BE2C (cell line): ENCODE measurements around the gene MAP4K2.
A peak's percentile ranks its signal among the peaks of the same experiment; 100 is the strongest.

Experiments
- DNase-seq: peaks from one replicate; pipeline ENCODE4 v3.0.0-alpha.2; 2020
- H3K27me3 ChIP-seq: fragments of 250-450 bp; sonication (Bioruptor Pico); 2 replicates; pipeline ENCODE4 v1.5.1; 2020; ENCODE audit warnings: mild to moderate bottlenecking
- H3K36me3 ChIP-seq: fragments of 250-450 bp; sonication (Bioruptor Pico); 2 replicates; pipeline ENCODE4 v1.5.1; 2020; ENCODE audit warnings: mild to moderate bottlenecking
- H3K4me1 ChIP-seq: fragments of 250-450 bp; sonication (Bioruptor Pico); 2 replicates; pipeline ENCODE4 v1.5.1; 2020
- H3K4me3 ChIP-seq: 2 replicates; pipeline ENCODE4 v1.5.1; 2011; ENCODE audit warnings: low read depth, low read length
- H3K9me3 ChIP-seq: fragments of 250-450 bp; sonication (Bioruptor Pico); 2 replicates; pipeline ENCODE4 v1.5.1; 2020
- TF ChIP-seq, protein P1 (sequence below): IDR thresholded peaks from 2 replicates; pipeline ENCODE4 v1.5.1; 2012; ENCODE audit warnings: mild to moderate bottlenecking, low read depth, low read length

The MAP4K2 gene

DNA sequence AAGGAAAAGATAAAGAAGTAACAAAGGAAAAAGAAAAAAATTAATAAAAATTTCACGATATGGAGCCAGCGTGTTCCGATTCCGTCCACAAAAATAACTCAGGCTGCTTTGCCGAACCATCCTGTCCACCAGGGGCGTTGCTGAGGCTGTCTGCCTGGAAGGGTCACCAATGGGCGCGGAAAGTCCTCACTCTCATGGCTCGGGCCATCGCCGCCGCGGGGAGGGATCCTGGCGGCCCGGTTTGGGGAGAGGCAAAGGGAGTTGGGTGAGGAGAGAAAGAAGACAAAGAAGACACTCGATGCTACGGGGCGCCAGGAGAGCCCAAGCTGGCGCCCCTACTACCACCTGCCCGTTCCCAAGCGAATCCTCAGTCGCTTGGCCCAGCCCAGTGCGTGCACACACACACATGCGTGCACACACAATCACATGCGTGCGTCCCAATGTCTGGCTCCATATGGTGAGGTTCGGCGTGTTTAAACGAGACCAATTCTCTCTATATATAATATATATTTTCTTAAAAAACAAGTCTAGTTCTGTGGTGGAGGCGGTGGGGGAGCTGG lies 37.6 kb downstream of the MAP4K2 start:
- Histone ChIP-seq H3K27me3 (no peaks in the 10 kb centered on the region), H3K36me3 (peaks cover 69% of the 10 kb centered on the region), H3K9me3 (no peaks in the 10 kb centered on the region), H3K4me1 (peaks cover 2% of the 10 kb centered on the region), H3K4me3 (no peak overlapping the region)
- DNase-seq, result no peak
- TF ChIP-seq, protein P1, sequence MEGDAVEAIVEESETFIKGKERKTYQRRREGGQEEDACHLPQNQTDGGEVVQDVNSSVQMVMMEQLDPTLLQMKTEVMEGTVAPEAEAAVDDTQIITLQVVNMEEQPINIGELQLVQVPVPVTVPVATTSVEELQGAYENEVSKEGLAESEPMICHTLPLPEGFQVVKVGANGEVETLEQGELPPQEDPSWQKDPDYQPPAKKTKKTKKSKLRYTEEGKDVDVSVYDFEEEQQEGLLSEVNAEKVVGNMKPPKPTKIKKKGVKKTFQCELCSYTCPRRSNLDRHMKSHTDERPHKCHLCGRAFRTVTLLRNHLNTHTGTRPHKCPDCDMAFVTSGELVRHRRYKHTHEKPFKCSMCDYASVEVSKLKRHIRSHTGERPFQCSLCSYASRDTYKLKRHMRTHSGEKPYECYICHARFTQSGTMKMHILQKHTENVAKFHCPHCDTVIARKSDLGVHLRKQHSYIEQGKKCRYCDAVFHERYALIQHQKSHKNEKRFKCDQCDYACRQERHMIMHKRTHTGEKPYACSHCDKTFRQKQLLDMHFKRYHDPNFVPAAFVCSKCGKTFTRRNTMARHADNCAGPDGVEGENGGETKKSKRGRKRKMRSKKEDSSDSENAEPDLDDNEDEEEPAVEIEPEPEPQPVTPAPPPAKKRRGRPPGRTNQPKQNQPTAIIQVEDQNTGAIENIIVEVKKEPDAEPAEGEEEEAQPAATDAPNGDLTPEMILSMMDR, result peak; percentile 37

DNA sequence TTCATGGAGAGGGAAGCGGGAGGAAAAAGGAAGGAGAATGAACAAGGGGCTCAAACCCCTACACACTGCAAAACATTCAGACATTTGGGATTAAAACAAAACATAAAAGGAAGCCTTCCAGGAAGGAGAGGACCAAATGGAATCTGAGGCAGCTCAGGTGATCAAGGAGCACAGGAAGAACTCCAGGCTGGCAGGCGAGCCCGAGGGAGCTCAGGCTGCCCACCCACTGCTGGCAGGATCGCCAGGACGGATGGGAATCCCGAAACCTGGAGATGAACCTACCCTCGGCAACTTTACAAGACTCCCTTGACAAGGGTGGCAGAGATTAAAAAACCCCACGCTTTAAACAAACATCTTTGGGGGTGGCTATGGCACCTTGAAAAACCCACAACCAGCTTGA lies 38.3 kb downstream of the MAP4K2 start:
- TF ChIP-seq, protein P1, result no peak
- H3K4me1 ChIP-seq, result peaks cover 8% of the 10 kb centered on the region

DNA sequence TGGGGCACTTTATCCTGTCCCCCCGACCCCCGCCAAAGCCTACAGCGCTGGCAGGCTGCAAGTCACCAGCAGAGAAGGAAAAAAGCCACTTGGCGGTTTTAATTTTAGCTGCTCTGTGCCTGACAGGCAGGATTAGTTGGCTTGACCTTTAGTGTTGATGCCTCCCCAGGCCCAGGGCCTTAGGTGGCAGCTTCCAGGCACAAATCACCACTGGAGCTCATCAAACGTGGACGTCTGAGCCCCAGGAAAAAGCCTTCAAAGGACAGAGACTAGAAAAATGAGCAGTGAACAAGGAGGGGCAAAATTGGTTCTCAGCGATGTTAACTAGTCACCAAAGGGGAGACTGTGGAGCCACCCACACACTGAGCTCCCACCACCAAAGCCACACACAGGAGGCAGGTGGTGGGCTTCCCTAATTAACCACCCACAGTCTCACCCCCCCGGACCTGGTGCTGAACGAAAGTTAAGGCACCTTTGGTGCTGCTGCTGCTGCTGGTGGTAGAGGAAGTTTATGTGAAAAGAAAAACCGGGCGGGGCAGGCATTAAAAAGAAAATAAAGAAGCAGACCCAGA lies 38.9 kb downstream of the MAP4K2 start:
- no peak for DNase-seq
- Histone ChIP-seq H3K36me3 (peaks cover 56% of the 10 kb centered on the region), H3K4me3 (no peak overlapping the region), H3K9me3 (no peaks in the 10 kb centered on the region), H3K27me3 (no peaks in the 10 kb centered on the region), H3K4me1 (peaks cover 8% of the 10 kb centered on the region)
- TF ChIP-seq, protein P1, result no peak

More for the DNA sequence above, 38.3 kb downstream of the MAP4K2 start:
- H3K27me3 ChIP-seq, result no peaks in the 10 kb centered on the region
- no peaks in the 10 kb centered on the region for H3K9me3 ChIP-seq
- no peak overlapping the region for H3K4me3 ChIP-seq
- H3K36me3 ChIP-seq, result peaks cover 62% of the 10 kb centered on the region
- DNase-seq, result no peak

DNA sequence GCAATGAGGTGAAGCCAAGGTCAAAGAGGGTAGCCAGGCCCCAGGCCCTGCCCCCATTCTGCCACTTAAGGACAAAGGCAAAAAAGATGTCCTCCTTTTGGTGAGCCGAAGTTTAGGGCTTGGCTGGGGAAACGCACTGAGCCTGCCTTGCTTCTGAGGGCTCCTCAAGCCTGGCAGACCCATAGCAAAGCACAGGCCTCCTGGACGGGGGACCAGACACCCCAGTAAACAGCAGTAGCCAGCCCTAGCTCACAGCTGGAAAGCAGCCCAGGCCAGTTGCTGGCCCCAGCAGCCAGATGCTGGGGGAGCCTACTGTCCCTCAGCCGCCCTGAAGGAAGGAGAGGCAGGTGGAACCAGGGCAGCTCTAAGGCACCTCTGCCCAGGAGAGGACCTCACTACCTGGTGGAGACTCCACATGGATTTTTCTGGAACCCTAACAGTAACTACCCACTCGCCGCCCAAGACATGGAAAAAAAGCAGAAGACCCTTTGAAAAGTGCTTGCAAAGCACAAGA lies 39.4 kb downstream of the MAP4K2 start:
- H3K4me1 ChIP-seq, result peaks cover 8% of the 10 kb centered on the region

DNA sequence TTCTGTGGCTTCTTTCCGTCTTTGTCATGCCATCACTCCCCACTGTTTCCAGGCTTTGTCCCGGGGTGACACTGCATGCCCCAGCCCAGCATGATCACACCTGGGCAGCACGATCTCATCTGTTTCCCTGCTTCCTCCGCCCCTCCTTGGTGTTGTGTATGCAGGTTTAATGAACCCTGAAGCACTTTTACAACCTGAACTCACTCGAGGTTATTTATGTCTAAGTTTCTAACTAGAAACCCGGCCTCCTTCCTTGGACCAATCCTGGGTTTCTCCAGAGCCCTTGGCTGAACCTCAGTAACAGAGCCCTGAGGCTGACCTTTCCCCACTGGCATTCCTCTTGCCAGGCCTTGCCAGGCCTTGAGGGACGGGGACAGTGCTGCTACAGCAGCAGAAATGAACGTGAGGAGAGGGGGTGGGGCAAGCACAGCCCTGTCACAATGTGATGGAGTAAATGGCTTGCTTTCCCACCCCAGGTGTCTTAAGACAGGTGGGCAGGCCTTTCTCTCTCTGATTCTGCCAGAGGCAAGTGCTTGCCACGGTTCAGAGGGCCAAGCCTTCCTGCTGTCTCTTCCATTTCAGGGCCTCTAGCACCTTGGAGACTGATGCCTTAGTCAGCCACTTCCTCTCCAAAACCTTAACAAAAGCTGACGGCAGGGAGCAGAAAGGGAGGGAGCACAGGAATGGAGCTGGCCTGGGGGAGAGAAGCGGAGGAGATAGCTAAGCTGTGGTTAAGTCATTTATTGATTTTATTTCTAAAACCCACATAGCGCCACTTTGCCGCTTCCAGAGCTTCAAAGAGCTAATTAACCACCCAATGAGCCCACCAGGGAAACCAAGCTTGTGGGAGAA lies 40.1 kb downstream of the MAP4K2 start:
- peaks cover 44% of the 10 kb centered on the region for H3K36me3 ChIP-seq
- no peaks in the 10 kb centered on the region for H3K27me3 ChIP-seq
- H3K4me3 ChIP-seq, result no peak overlapping the region
- peaks cover 8% of the 10 kb centered on the region for H3K4me1 ChIP-seq
- no peaks in the 10 kb centered on the region for H3K9me3 ChIP-seq
- no peak for DNase-seq
- TF ChIP-seq, protein P1, result no peak

More for the DNA sequence above, 39.4 kb downstream of the MAP4K2 start:
- TF ChIP-seq, protein P1, result no peak
- H3K27me3 ChIP-seq, result no peaks in the 10 kb centered on the region
- H3K4me3 ChIP-seq, result no peak overlapping the region
- DNase-seq, result no peak
- peaks cover 51% of the 10 kb centered on the region for H3K36me3 ChIP-seq
- no peaks in the 10 kb centered on the region for H3K9me3 ChIP-seq
